HEK293T (cell line): ENCODE data around the gene ELK3.

Experiments
- ELF4 ChIP-seq: fragments of 450-650 bp; IDR thresholded peaks from 2 replicates; pipeline ENCODE4 v1.6.1; 2017; ENCODE audit warnings: antibody characterized with exemption
- FOXM1 ChIP-seq: fragments of 450-650 bp; IDR thresholded peaks from 2 replicates; pipeline ENCODE4 v1.6.1; 2017; ENCODE audit warnings: mild to moderate bottlenecking, borderline replicate concordance
- HDGF ChIP-seq: fragments of 450-650 bp; IDR thresholded peaks from 2 replicates; pipeline ENCODE4 v1.6.1; 2017; ENCODE audit warnings: antibody characterized with exemption, borderline replicate concordance
- L3MBTL2 ChIP-seq: fragments of 450-650 bp; conservative IDR thresholded peaks from 2 replicates; pipeline ENCODE4 v1.6.1; 2016; ENCODE audit warnings: mild to moderate bottlenecking
- LEF1 ChIP-seq: fragments of 450-650 bp; IDR thresholded peaks from 2 replicates; pipeline ENCODE4 v1.6.1; 2017; ENCODE audit warnings: mild to moderate bottlenecking, borderline replicate concordance
- NFRKB ChIP-seq: fragments of 450-650 bp; IDR thresholded peaks from 2 replicates; pipeline ENCODE4 v1.6.1; 2016; ENCODE audit warnings: mild to moderate bottlenecking, moderate library complexity
- SP1 ChIP-seq: fragments of 450-650 bp; IDR thresholded peaks from 2 replicates; pipeline ENCODE4 v1.6.1; 2017
- ZNF384 ChIP-seq: fragments of 450-650 bp; IDR thresholded peaks from 2 replicates; pipeline ENCODE4 v1.6.1; 2016

DNA sequence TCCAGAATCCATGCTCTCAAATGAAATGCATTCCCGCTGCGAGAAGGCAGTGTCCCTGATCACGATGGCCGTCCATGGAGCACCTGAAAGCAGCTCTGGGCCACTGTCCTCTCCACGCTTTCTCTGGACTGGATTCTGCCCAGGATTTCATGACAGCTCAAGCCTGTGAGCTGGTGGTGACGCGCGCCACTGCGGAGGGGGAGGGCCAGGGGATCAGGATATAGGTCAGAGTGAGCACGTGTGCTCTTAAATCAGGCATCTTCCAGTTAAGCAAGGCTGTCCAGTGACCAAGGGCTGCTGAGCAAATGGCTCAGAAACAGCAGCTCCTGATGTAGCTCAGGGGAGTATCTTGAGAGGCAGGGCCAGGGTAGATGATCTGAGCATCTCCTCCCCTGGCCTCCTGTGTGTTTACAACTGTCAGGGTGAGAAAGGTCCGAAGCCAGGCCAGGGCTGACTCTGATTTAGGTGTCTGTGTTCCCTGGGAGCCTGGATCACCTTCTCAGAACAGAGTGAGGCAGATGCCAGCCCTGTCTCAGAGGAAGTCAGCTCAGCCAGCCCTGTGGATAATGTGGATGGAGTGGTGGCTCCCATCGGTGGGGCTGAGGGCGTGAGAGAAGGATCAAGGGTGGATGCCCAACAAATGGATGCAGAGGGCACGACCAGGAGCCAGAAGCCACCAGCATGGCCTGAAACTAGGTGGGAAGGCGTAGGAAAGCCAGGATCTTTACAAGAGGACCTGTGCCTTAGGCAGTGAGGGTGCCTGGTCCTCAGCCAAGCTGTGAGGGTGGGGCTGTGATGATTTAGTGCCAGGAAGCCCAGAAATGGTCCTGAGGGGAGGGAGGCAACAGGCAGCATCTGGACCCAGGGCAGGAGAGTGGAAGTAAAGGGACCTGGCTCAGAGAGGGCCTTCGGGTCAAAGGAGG, 55.3 kb downstream of the ELK3 start:
- TF ChIP-seq LEF1: no peak
- TF ChIP-seq ELF4: no peak
- TF ChIP-seq HDGF: no peak
- TF ChIP-seq FOXM1: no peak
- TF ChIP-seq ZNF384: no peak
- no peak for TF ChIP-seq NFRKB
- no peak for TF ChIP-seq L3MBTL2
- no peak for TF ChIP-seq SP1
